ENCODE measurements around the gene MYL11. TPM values are rescaled to one million over a fixed set of nuclear protein-coding genes. Genes with fewer than 3 reads are reported as not detected.
"Not testable (repeated sequence)": the region's sequence is repeated elsewhere in the genome, so short reads cannot be mapped to it uniquely, and the experiment has no call there.

Gene MYL11, protein sequence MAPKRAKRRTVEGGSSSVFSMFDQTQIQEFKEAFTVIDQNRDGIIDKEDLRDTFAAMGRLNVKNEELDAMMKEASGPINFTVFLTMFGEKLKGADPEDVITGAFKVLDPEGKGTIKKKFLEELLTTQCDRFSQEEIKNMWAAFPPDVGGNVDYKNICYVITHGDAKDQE
- total RNA-seq, result under 1 TPM in 1 of 2 donors, not detected in 1; 0.81 TPM

GRCh38 chr16:30374538-30374937, at the start of gene MYL11:
Gene MYL11 (plus strand): TSS chr16:30374802. CDS start chr16:30374858, 56 bp downstream.
- TF ChIP-seq CTCF (IDR thresholded peaks at IDR 0.05), result no peak
- Histone ChIP-seq H3K27ac (no peak within 1 kb of the TSS), H3K4me1 (ENCODE audit: control insufficient read depth in 1 of 2, low read depth in 2 of 2) (peaks cover 7 to 20% of the 10 kb centered on the region in 2 donors), H3K4me3 (no peak within 1 kb of the TSS), H3K36me3 (no peaks in the 10 kb centered on the region), H3K27me3 (replicated peaks; ENCODE audit: insufficient read depth) (no peaks in the 10 kb centered on the region), H3K9me3 (no peaks in the 10 kb centered on the region)
- DNase-seq (ENCODE audit: low spot score) (no peak), ATAC-seq (ENCODE audit: insufficient number of reproducible peaks, low FRiP score, low read depth) (no peak)

DNA sequence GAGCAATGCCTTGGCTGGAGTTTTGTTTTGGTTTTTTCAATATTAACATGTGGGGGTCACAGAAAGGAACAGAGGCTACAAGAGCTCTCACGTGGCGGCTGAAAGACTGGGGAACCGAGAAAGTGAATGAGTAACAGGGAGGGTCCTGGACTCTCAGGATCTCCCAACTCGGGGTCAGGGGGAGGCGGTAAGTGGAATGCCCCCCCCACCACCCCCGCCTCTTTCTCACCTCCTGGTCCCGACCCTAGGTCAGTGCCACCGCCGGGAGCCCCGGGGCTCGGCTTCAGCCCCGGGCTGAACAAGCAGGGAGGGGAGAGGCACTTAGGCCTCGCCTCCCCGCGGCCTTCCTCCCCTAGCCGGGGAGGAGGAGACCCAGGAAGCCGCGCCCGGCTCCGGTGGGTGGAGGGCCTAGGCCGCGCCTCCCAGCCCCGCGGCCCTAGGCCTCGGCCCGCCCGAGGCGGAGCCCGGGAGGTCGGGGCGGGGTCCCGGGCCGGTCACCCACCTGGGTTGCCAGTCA, 40.1 kb upstream of the MYL11 start:
- H3K4me1 ChIP-seq (ENCODE audit: control insufficient read depth in 1 of 2, low read depth in 2 of 2), result peaks cover 5 to 26% of the 10 kb centered on the region in 2 donors
- H3K27ac ChIP-seq, result peak overlapping the region; percentile 92 to 97
- not testable (repeated sequence) for H3K36me3 ChIP-seq; H3K27me3 ChIP-seq (replicated peaks; ENCODE audit: insufficient read depth); DNase-seq (ENCODE audit: low spot score); H3K9me3 ChIP-seq
- H3K4me3 ChIP-seq, result peak overlapping the region; percentile 96
- peak; percentile 86 for ATAC-seq (ENCODE audit: insufficient number of reproducible peaks, low FRiP score, low read depth)

DNA sequence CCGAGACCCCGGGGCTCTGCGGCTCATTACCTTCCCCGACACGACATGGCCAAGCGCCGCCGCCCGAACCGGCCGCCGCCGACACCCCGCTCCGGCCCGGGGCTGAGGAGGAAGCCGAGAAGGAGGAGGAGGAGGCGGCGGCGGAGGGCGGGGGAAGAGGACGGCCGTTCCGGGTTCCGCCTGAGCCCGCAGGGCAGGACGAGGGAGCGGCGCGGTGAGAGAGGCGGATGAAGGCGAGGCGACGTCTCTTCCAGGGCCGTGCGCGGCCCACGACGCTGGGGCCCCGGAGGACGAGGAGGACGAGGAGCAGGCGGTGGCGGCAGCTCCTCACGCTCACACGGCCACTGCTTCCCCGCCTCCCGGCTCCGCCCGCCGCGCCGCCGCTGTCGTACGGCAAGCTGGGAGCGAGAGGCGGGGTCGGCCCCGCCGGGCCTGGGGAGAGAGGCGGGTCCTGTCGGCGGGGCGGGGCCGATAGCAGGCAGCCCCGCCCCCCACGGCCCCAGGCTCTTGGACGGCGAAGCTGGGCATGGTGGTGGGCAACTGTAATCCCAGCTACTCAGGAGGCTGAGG, 39.5 kb upstream of the MYL11 start:
- peak; percentile 78 for ATAC-seq (ENCODE audit: insufficient number of reproducible peaks, low FRiP score, low read depth)
- H3K9me3 ChIP-seq, result not testable (repeated sequence)

DNA sequence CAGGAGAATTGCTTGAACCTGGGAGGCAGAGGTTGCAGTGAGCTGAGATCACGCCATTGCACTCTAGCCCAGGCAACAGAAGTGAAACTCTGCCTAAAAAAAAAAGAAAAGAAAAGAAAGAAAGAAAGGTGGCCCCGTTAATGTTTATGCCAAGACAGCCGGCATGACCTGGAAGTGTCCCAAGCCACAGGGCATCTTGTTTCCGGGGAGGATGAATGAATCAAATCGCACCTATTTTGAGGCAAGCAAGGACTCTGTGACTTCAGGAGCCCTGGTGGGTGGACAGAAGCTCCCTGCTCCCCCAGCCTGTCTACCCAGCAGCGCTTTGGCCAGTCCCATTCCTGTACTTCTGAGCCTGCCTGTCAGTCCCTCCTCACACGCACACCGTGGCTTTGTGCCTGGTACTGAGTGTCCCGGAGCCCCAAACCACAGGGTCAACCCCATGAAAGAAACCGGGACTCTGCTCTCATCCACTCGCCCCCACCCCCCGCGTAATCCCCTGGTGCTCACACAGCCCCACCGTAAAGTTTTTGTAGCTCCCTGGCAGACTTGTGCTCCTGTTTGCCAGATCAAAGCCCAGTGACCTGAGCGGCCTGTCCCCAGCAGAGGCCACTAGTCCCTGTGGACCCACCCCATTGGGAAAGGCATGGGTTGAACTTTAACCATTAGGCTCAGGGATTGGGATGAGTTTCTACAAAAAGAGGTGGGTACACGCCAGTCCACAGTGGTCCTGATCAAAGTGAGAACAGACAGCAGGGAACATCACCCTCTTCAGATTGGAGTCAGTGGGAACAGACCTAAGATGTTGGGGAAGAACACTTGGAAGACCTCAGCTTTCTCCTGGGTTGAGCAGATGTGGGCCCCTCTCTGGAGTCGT, 38.8 kb upstream of the MYL11 start:
- no peak for TF ChIP-seq CTCF (IDR thresholded peaks at IDR 0.05)
- Histone ChIP-seq H3K9me3 (no peaks in the 10 kb centered on the region), H3K27ac (peak overlapping the region; percentile 92 to 97), H3K27me3 (replicated peaks; ENCODE audit: insufficient read depth) (no peaks in the 10 kb centered on the region), H3K36me3 (no peaks in the 10 kb centered on the region), H3K4me1 (ENCODE audit: control insufficient read depth in 1 of 2, low read depth in 2 of 2) (peaks cover 5 to 28% of the 10 kb centered on the region in 2 donors), H3K4me3 (peak overlapping the region; percentile 96)
- ATAC-seq (ENCODE audit: insufficient number of reproducible peaks, low FRiP score, low read depth) (no peak), DNase-seq (ENCODE audit: low spot score) (no peak)

More for the DNA sequence above, 39.5 kb upstream of the MYL11 start:
- Histone ChIP-seq H3K27ac (peak overlapping the region; percentile 92 to 97), H3K4me1 (ENCODE audit: control insufficient read depth in 1 of 2, low read depth in 2 of 2) (peaks cover 5 to 28% of the 10 kb centered on the region in 2 donors), H3K4me3 (peak overlapping the region; percentile 96)
- not testable (repeated sequence) for H3K27me3 ChIP-seq (replicated peaks; ENCODE audit: insufficient read depth); H3K36me3 ChIP-seq
- DNase-seq (ENCODE audit: low spot score), result peak; percentile 50

DNA sequence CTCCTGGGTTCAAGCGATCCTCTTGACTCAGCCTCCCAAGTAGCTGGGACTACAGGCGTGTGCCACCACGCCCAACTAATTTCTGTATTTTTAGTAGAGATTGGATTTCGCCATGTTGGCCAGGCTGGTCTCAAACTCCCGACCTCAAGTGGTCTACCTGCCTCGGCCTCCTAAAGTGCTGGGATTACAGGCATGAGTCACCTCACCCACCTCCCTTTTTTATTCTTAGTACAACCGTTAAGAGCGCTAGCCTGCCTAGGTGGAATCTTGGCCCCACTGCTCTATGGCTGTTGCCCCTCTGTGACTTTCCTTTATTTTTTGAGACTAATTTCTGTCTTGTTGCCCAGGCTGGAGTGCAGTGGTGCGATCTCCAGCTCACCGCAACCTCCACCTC, 36.6 kb upstream of the MYL11 start:
- not testable (repeated sequence) for ATAC-seq (ENCODE audit: insufficient number of reproducible peaks, low FRiP score, low read depth)
- H3K27ac ChIP-seq, result peak overlapping the region in 1 of 2 donors; percentile 33

DNA sequence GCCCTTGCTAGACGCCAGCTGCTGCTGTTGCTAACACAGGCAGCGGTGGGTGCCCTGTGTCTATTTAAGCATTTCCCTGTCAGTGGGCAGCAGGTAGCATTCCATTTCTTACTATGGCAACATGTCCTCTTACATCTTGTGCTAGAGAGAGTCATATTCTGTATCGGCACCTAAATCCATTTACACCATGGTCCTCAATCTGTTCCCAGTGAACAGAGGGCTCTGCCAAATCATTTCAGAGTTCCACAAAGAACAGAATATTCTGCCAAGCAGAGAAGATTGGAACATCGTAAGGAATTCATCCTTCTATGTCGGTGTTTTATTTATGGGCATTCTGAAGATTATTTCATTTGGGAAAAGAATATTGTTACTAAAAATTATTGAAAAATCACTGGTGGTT, 35.9 kb upstream of the MYL11 start:
- not testable (repeated sequence) for ATAC-seq (ENCODE audit: insufficient number of reproducible peaks, low FRiP score, low read depth); H3K9me3 ChIP-seq; H3K36me3 ChIP-seq; H3K4me3 ChIP-seq; H3K27me3 ChIP-seq (replicated peaks; ENCODE audit: insufficient read depth); DNase-seq (ENCODE audit: low spot score)
- Histone ChIP-seq H3K27ac (peak overlapping the region in 1 of 2 donors; percentile 33), H3K4me1 (ENCODE audit: control insufficient read depth in 1 of 2, low read depth in 2 of 2) (peaks cover 5 to 24% of the 10 kb centered on the region in 2 donors)

More for the DNA sequence above, 36.6 kb upstream of the MYL11 start:
- H3K36me3 ChIP-seq; H3K27me3 ChIP-seq (replicated peaks; ENCODE audit: insufficient read depth); H3K9me3 ChIP-seq; DNase-seq (ENCODE audit: low spot score); H3K4me3 ChIP-seq: not testable (repeated sequence)
- H3K4me1 ChIP-seq (ENCODE audit: control insufficient read depth in 1 of 2, low read depth in 2 of 2), result peaks cover 5 to 28% of the 10 kb centered on the region in 2 donors

GRCh38 chr16:30340621-30341020, 34.0 kb upstream of the MYL11 start:
- Histone ChIP-seq H3K36me3 (no peaks in the 10 kb centered on the region), H3K4me1 (ENCODE audit: control insufficient read depth in 1 of 2, low read depth in 2 of 2) (peaks cover 5 to 23% of the 10 kb centered on the region in 2 donors), H3K27ac (no peak overlapping the region), H3K27me3 (replicated peaks; ENCODE audit: insufficient read depth) (no peaks in the 10 kb centered on the region), H3K4me3 (no peak overlapping the region), H3K9me3 (no peaks in the 10 kb centered on the region)
- ATAC-seq (ENCODE audit: insufficient number of reproducible peaks, low FRiP score, low read depth) (no peak), DNase-seq (ENCODE audit: low spot score) (no peak)
- no peak for TF ChIP-seq CTCF (IDR thresholded peaks at IDR 0.05)

- not testable (repeated sequence) for H3K9me3 ChIP-seq; H3K4me3 ChIP-seq; H3K27me3 ChIP-seq (replicated peaks; ENCODE audit: insufficient read depth); H3K36me3 ChIP-seq; H3K27ac ChIP-seq; DNase-seq (ENCODE audit: low spot score); ATAC-seq (ENCODE audit: insufficient number of reproducible peaks, low FRiP score, low read depth)
- H3K4me1 ChIP-seq (ENCODE audit: control insufficient read depth in 1 of 2, low read depth in 2 of 2), result peaks cover 0 to 18% of the 10 kb centered on the region in 2 donors
These were observed 32.6 kb upstream of the MYL11 start for GRCh38 chr16:30341971-30342370.

Data from thoracic aorta (tissue), 2 donors.